ENCODE data around the gene NAA25. TPM values are rescaled to one million over a fixed set of nuclear protein-coding genes. Genes with fewer than 3 reads are reported as not detected.

Gene NAA25
- total and polyA plus RNA-seq, 9 of the 15 experiments (the other 6 are each of a cell fraction or from before 2014, with no cell fraction given): 26.6 to 59.6 (median 48.9) TPM

- peak in 1 of 2 experiments; percentile 37 for TF ChIP-seq AFF1 (IDR thresholded peaks at IDR 0.05; ENCODE audit: low read depth in 1 of 2, partially characterized antibody in 2 of 2)
- no peak for TF ChIP-seq DDX20 (tag; IDR thresholded peaks at IDR 0.05; ENCODE audit: low read depth)
- TF ChIP-seq EP400 (IDR thresholded peaks at IDR 0.05): 0 out of 2 replicates have a peak, but pooled peaks have one; percentile 26
- TF ChIP-seq ZNF780A (CRISPR knock-in tag; IDR thresholded peaks at IDR 0.05): no peak
- TF ChIP-seq ZBTB7A (IDR thresholded peaks at IDR 0.05; ENCODE audit: borderline replicate concordance, control insufficient read depth, low read depth, low read length): no peak
- no peak for TF ChIP-seq THRB (CRISPR knock-in tag; conservative IDR thresholded peaks at IDR 0.05)
- TF ChIP-seq ZSCAN29 (IDR thresholded peaks at IDR 0.05): no peak
- no peak for TF ChIP-seq EGR1 (conservative IDR thresholded peaks at IDR 0.05)
- TF ChIP-seq HMGN3 (IDR thresholded peaks at IDR 0.05; ENCODE audit: borderline replicate concordance, extremely low read depth, insufficient read length, low read depth, low read length): no peak
- no peak for TF ChIP-seq MEF2D (tag; conservative IDR thresholded peaks at IDR 0.05; ENCODE audit: low read depth)
- no peak for TF ChIP-seq HNRNPL (IDR thresholded peaks at IDR 0.05; ENCODE audit: low read depth, low read length)
- TF ChIP-seq ELK3 (CRISPR knock-in tag; IDR thresholded peaks at IDR 0.05): no peak
- TF ChIP-seq ZC3H11A (IDR thresholded peaks at IDR 0.05; ENCODE audit: low read depth, low read length): no peak
Measured at GRCh38 chr12:112130441-112130998, 21.9 kb upstream of the NAA25 start (continued).
